22Rv1 (cell line): ENCODE results near the gene NEURL2.

ENCODE experiments used
- H3K27ac ChIP-seq: fragments of 450-650 bp; 2 replicates; pipeline ENCODE4 v1.5.1; 2017
- ZFX ChIP-seq: fragments of 450-650 bp; IDR thresholded peaks from 2 replicates; pipeline ENCODE4 v1.6.1; 2017; ENCODE audit warnings: antibody characterized with exemption, borderline replicate concordance
- TF ChIP-seq, protein P1 (sequence below): fragments of 450-650 bp; IDR thresholded peaks from 2 replicates; pipeline ENCODE4 v1.5.1; 2017; ENCODE audit warnings: mild to moderate bottlenecking

Gene NEURL2

DNA sequence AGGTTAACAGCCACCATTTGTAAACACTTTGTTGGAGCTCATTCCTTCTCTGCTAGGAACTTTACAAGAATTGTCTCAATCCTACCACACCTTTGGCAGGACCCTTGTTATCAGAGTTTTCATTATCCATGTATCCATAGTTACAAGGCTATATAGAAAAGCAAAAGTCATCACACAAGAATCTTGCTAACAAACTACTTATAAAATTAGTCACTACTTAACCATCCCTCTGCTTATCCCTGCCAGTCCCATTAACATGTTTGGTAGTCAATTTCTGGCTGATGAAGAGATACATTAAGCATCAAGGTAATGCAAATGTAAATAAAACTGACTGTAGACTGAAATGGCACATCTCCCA, 23.2 kb downstream of the NEURL2 start:
- H3K27ac ChIP-seq, result no peak overlapping the region
- no peak for TF ChIP-seq ZFX
- TF ChIP-seq, protein P1, sequence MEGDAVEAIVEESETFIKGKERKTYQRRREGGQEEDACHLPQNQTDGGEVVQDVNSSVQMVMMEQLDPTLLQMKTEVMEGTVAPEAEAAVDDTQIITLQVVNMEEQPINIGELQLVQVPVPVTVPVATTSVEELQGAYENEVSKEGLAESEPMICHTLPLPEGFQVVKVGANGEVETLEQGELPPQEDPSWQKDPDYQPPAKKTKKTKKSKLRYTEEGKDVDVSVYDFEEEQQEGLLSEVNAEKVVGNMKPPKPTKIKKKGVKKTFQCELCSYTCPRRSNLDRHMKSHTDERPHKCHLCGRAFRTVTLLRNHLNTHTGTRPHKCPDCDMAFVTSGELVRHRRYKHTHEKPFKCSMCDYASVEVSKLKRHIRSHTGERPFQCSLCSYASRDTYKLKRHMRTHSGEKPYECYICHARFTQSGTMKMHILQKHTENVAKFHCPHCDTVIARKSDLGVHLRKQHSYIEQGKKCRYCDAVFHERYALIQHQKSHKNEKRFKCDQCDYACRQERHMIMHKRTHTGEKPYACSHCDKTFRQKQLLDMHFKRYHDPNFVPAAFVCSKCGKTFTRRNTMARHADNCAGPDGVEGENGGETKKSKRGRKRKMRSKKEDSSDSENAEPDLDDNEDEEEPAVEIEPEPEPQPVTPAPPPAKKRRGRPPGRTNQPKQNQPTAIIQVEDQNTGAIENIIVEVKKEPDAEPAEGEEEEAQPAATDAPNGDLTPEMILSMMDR, result no peak

DNA sequence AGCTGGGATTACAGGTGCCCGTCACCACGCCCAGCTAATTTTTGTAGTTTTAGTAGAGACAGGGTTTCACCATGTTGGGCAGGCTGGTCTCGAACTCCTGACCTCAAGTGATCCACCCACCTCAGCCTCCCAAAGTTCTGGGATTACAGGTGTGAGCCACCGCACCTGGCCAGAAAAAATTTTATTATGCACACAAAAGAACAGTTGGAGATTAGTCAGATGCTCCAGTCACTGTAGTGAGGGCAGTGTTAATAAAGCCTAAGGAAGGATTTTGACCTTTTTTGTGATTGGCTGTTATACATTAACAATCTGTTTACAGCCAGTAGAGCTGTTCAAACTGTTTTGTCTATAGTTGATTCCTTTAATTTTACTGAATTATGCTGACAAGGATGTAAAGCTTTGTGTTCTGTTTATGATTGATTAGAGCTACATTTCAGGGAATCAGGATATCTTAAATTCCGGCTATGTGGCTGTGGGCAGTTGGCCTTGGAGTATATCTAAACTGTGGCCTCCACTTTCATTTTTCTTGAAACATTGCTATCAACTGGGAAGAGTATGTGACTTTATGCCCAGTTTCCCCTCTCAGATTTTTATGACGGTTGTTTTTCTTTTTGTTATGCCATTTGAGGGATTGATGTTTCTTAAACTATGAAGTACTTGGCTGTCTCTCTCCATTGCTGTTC, 23.7 kb downstream of the NEURL2 start:
- TF ChIP-seq, protein P1, result no peak
- TF ChIP-seq ZFX, result no peak
- no peak overlapping the region for H3K27ac ChIP-seq

DNA sequence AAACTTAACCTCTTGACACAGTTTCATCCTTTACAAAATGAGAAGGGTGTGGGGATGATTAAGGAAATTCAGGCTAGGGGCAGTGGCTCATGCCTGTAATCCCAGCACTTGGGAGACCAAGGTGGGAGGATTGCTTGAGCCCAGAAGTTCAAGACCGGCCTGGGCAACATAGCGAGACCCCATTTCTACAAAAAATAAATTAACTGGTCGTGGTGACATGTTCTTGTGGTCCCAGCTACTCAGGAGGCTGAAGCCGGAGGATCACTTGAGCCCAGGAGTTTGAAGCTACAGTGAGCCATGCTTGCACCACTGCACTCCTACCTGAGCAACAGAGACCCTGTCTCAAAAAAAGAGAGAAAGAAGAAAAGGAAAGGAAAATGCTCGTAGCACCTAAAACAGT, 24.6 kb downstream of the NEURL2 start:
- H3K27ac ChIP-seq, result no peak overlapping the region

DNA sequence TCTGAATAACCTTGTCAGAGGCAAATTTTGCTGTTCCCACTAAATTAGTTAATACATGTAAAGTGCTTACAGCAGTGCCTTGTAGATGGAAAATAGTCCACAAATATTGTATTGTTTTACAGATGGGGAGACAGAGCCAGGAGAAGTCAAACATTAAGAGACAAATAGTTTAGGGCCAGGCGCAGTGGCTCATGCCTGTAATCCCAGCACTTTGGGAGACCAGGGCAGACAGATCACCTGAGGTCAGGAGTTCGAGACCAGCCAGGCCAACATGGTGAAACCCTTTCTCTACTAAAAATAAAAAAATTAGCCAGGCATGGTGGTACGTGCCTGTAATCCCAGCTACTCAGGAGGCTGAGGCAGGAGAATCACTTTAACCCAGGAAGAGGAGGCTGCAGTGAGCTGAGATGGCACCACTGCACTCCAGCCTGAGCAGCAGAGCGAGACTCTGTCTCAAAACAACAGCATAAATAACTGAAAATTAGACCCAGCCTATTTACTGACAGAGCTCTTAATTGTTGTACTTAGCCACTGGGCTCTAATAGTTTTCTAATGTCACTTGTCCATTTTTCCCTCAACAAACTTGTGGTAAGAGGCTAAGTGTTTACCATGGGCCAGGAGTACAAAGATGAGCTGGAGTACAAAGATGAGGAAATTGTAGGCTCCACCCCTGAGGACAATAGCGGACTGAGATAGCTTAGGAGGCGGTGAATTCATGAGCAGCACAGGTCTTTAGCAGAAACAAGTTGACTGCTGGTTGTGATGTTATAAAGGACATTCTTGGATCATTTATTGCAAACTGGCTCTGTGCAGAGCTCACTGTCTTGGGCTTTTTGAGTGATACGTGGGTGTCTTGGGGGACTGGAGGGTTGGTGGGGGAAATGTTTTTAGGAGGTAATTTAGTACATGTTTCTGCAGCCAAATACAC, 27.2 kb downstream of the NEURL2 start:
- no peak overlapping the region for H3K27ac ChIP-seq
- no peak for TF ChIP-seq ZFX
- TF ChIP-seq, protein P1, result no peak

More for the DNA sequence above, 24.6 kb downstream of the NEURL2 start:
- TF ChIP-seq, protein P1, result no peak
- no peak for TF ChIP-seq ZFX

DNA sequence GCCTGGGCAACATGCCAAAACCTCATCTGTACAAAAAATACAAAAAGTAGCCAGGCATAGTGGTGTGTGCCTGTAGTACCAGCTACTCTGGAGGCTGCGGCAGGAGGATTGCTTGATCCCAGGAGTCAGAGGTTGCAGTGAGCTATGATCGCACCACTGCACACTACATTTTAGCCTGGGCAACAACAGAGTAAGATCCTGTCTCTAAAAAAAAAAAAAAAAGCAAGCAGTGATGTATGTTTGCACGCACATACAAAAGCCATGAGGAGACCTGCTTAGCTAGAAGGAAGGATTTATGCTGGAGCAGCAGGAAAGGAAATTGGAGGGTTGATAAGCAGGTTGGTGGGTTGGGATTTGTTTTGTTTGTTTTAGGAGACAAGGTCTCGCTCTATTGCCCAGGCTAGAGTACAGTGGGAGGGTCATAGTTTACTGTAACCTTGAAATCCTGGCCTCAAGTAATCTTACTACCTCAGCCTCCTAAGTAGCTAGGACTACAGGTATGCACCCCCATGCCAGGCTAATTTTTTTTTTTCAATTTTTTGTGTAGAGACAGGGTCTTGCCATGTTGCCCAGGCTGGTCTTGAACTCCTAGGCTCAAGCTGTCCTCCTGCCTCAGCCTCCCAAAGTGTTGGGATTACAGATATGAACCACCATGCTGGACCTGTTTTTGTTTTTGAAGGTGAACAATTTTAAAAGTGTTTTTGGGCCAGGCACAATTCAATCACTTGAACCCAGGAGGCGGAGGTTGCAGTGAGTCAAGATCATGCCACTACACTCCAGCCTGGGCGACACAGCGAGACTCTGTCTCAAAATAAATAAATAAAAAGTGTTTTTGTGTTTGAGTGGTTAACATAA, 29.6 kb downstream of the NEURL2 start:
- no peak overlapping the region for H3K27ac ChIP-seq
- TF ChIP-seq, protein P1, result no peak
- no peak for TF ChIP-seq ZFX

DNA sequence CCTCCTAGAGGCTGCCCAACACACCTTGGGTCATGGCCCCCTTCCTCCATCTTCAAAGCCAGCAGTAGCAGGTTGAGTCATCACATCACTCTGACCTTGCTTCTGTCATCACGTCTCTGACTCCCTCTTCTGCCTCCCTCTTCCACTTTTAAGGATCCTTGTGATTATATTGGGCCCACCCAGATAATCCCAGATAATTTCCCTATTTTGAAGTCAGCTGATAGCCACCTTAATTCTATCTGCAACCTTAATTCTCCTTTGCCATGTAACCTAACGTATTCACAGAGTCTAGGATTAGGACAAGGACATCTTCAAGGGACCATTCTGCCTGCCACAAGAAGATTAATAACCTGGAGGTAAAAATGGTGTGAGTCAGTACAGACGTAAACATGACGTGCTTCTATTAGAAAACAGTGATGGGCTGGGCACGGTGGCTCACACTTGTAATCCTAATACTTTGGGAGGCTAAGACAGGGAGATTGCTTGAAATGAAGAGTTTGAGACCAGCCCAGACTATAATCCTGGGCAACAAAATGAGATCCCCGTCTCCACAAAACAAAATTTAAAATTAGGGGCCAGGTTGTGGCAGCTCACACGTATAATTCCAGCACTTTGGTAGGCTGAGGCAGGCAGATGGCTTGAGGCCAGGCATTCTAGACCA, 30.3 kb downstream of the NEURL2 start:
- no peak for TF ChIP-seq ZFX
- no peak overlapping the region for H3K27ac ChIP-seq

DNA sequence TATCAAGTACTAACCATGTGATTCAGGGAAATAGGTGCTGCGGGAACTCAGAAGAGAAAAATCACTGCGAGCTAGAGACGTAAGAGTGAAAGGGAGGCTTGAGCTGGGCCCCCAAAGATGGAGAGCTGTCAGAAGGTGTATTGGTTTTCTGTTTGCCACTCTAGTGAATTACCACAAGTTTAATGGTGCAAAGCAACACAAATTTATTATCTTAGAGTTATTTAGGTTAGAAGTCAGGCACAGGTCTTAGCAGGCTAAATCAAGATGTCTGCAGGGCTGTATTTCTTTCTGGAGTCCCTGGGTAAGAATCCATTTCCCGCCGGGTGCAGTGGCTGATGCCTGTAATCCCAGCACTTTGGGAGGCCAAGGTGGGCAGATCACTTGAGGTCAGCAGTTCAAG, 31.1 kb downstream of the NEURL2 start:
- TF ChIP-seq ZFX, result no peak
- TF ChIP-seq, protein P1, result no peak
- H3K27ac ChIP-seq, result no peak overlapping the region
